Neural crest cell (in vitro differentiated cells): ENCODE measurements around the gene FLOT1. TPM values are rescaled to one million over a fixed set of nuclear protein-coding genes. Genes with fewer than 3 reads are reported as not detected.
A peak's percentile ranks its signal among the peaks of the same experiment; 100 is the strongest.

Experiments used
- DNase-seq: peaks from one replicate; pipeline ENCODE4 v3.0.0; 2021; ENCODE audit warnings: low read depth, mixed read lengths, low spot score
- H3K27ac Mint-ChIP-seq: one replicate; pipeline ENCODE4 v1.8.0; 2021; ENCODE audit warnings: mild to moderate bottlenecking, mixed read lengths; ENCODE audit not compliant: unreplicated experiment
- H3K27me3 Mint-ChIP-seq: 2 replicates; pipeline ENCODE4 v1.8.0; 2021; ENCODE audit warnings: low read depth, mild to moderate bottlenecking, mixed read lengths
- H3K36me3 Mint-ChIP-seq: 2 replicates; pipeline ENCODE4 v1.8.0; 2021; ENCODE audit warnings: low read depth, mild to moderate bottlenecking, mixed read lengths
- H3K4me1 Mint-ChIP-seq: 2 replicates; pipeline ENCODE4 v1.8.0; 2021; ENCODE audit warnings: mixed read lengths
- H3K4me3 Mint-ChIP-seq: one replicate; pipeline ENCODE4 v1.8.0; 2021; ENCODE audit warnings: mild to moderate bottlenecking, mixed read lengths
- H3K9me3 Mint-ChIP-seq: 2 replicates; pipeline ENCODE4 v1.8.0; 2021; ENCODE audit warnings: mixed read lengths
- CTCF ChIP-seq: fragments of 200-600 bp; sonication (generic); conservative IDR thresholded peaks from 2 replicates; pipeline ENCODE4 v1.5.0; 2021; ENCODE audit warnings: antibody characterized with exemption, mild to moderate bottlenecking
- total RNA-seq: library from RNA; stranded (reverse); gene quantifications from 2 replicates; pipeline ENCODE4 v1.2.1, GENCODE V29; 2021

FLOT1 gene
- total RNA-seq, 1 donor from 2014 or later = 100 TPM

- Mint-ChIP-seq H3K4me3 (peak overlapping the region; percentile 68), H3K36me3 (peaks cover 16% of the 10 kb centered on the region), H3K9me3 (no peaks in the 10 kb centered on the region), H3K4me1 (peaks cover 54% of the 10 kb centered on the region), H3K27me3 (no peaks in the 10 kb centered on the region), H3K27ac (no peak overlapping the region)
- TF ChIP-seq CTCF = peak; percentile 97
- DNase-seq = peak; percentile 94
Observed at GRCh38 chr6:30678964-30679726, 63.3 kb downstream of the FLOT1 start.

Other genes starting within 250 kb of the FLOT1 start
- gene GNL1, start 186.2 kb downstream of the FLOT1 start, total RNA-seq = 71.0 and 71.6 TPM in 2 replicates
- 41.4 and 41.5 TPM in 2 replicates for gene PRR3, start 185.4 kb downstream of the FLOT1 start, total RNA-seq
- 93.7 and 98.2 TPM in 2 replicates for gene ABCF1, start 171.2 kb downstream of the FLOT1 start, total RNA-seq
- gene PPP1R10, start 125.4 kb downstream of the FLOT1 start, total RNA-seq = 138 and 145 TPM in 2 replicates
- gene MRPS18B, start 124.8 kb downstream of the FLOT1 start, total RNA-seq = 36.7 and 39.3 TPM in 2 replicates
- 58.2 and 62.3 TPM in 2 replicates for gene ATAT1, start 115.8 kb downstream of the FLOT1 start, total RNA-seq
- 15.4 and 17.4 TPM in 2 replicates for gene C6orf136, start 95.6 kb downstream of the FLOT1 start, total RNA-seq
- gene DHX16, start 69.7 kb downstream of the FLOT1 start, total RNA-seq = 30.3 and 31.3 TPM in 2 replicates
- gene PPP1R18, start 56.0 kb downstream of the FLOT1 start, total RNA-seq = 71.0 and 71.1 TPM in 2 replicates
- 66.5 and 69.2 TPM in 2 replicates for gene NRM, start 51.7 kb downstream of the FLOT1 start, total RNA-seq
- gene MDC1, start 25.4 kb downstream of the FLOT1 start, total RNA-seq = 104 and 107 TPM in 2 replicates
- 1,986 and 2,086 TPM in 2 replicates for gene TUBB, start 22.3 kb downstream of the FLOT1 start, total RNA-seq
- 4.8 and 6.3 TPM in 2 replicates for gene IER3, start 1.9 kb upstream of the FLOT1 start, total RNA-seq
- gene DDR1, start 141.8 kb upstream of the FLOT1 start, total RNA-seq = 160 and 178 TPM in 2 replicates
- gene GTF2H4, start 165.5 kb upstream of the FLOT1 start, total RNA-seq = 72.6 and 78.5 TPM in 2 replicates
- 61.3 and 68.2 TPM in 2 replicates for gene VARS2, start 171.6 kb upstream of the FLOT1 start, total RNA-seq
- gene SFTA2, start 189.5 kb upstream of the FLOT1 start, total RNA-seq = not detected in 2 replicates
- not detected in 2 replicates for gene MUCL3, start 198.3 kb upstream of the FLOT1 start, total RNA-seq
- gene MUC21, start 241.0 kb upstream of the FLOT1 start, total RNA-seq = not detected in 2 replicates